AG20443 (cell line): Measurements from ENCODE around the gene GPR157.
"Not testable (repeated sequence)": the region's sequence is repeated elsewhere in the genome, so short reads cannot be mapped to it uniquely, and the experiment has no call there.

ENCODE experiments used
- DNase-seq: peaks from one replicate; pipeline ENCODE4 v3.0.0; 2012; ENCODE audit warnings: low spot score, mixed read lengths

GPR157 gene, protein sequence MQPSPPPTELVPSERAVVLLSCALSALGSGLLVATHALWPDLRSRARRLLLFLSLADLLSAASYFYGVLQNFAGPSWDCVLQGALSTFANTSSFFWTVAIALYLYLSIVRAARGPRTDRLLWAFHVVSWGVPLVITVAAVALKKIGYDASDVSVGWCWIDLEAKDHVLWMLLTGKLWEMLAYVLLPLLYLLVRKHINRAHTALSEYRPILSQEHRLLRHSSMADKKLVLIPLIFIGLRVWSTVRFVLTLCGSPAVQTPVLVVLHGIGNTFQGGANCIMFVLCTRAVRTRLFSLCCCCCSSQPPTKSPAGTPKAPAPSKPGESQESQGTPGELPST

DNA sequence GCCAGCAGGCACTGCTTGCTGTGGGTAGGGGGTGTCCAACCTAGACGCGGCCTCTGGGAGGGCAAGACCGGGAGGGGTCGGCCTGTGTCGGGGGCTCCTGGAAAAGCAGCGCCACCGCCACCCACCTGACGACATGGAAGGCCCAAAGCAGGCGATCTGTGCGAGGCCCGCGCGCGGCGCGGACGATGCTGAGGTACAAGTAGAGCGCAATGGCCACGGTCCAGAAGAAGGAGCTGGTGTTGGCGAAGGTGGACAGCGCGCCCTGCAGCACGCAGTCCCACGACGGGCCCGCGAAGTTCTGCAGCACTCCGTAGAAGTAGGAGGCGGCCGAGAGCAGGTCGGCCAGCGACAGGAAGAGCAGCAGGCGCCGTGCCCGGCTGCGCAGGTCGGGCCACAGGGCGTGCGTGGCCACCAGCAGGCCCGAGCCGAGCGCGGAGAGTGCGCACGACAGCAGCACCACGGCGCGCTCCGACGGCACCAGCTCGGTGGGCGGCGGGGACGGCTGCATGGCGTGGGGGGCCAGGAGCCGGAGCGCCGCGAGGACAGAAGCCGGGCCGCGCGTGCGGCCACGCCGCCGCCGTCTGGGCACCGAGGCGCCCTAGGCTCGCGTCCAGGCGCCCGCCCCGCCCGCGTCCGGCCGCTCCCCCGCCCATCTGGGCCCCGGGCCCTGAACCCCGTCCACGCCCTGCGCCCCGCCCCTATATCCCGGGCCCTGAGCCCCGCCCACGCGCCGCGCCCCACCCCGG lies at the start of gene GPR157:
TSS of gene GPR157 (minus strand) at position 583 of the 746 bp plus-strand sequence. CDS start at position 508, 75 bp downstream.
- peak; percentile 100 for DNase-seq

DNA sequence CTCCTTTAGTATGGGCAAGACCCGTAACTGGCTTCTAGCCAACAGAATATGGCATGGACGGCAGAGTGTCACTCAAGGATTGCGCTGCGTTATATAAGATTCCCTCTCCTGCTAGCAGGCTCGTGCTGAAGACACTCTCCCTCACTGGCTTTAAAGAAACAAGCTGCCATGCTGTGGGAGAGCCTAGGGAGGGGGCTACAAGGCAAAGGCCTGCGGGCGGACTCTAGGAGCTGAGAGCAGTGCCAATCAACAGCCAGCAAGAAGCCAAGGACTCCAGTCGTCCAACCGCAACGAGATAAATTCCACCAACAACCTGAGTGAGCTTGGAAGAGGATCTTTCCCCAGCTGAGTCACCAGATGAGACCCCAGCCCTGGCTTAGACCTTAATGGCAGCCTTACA lies 45.9 kb upstream of the GPR157 start:
- no peak for DNase-seq

DNA sequence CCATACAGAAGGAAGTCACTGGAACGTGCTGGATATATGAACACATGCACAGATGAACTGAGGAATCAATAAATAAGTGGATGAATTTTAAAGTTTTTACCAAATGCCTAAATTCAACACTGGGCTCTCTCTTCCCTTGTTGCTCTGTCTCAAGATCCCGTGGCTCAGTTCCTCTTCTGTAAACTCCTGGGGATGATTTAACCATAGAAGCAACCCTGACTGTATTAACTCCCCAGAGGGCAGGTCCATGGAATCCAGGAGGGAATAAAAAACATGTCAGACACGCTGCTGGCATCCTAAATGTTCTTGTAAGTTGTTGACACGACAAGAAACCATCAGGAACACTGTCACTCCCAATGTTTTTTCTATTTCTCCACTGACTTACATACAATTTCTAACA lies 45.3 kb upstream of the GPR157 start:
- DNase-seq: no peak

DNA sequence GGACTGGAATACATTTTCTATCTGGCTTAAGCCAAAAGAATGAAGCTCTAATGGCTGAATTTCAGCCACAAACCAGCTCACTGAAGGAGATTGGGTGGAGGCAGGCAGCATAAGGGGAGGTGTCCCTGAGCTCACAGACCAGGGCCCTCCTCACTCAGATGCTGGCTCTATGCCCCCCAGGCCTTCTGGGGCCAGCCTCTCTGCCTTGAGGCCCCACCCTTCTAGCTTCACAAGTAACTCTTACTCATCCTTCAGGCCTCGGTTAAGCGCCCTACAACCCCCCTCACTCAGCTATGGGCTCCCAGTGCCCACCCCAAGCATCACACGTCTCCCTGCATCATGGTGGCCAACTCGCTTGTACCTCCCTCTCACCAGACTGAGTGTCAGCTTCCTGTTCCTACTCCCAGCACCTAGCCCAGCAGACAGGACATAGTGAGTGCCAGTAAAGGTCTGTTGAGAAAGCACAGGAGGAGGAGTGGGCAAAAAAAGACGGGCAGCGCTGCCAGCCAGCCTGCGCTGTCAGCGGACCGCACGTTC lies 40.8 kb upstream of the GPR157 start:
- DNase-seq: no peak

DNA sequence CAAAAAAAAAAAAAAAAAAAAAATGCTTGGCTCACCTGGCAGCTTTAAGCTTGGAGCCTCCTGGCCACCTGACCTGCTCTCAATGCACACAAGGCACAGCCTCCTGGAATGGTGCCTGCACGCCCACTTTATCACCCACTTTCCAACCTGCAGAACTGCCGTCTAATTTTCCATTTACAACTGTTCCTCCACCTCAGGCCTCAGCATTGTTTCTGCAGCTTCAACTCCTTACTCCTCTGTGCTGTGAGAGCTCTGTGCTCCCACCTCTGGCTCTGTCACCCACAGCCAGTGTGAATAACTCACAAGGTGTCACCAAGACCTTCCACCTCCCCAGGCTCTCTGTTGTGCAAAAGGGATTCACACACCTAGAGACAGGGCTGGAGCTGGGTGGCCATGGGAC lies 38.7 kb upstream of the GPR157 start:
- DNase-seq: no peak

DNA sequence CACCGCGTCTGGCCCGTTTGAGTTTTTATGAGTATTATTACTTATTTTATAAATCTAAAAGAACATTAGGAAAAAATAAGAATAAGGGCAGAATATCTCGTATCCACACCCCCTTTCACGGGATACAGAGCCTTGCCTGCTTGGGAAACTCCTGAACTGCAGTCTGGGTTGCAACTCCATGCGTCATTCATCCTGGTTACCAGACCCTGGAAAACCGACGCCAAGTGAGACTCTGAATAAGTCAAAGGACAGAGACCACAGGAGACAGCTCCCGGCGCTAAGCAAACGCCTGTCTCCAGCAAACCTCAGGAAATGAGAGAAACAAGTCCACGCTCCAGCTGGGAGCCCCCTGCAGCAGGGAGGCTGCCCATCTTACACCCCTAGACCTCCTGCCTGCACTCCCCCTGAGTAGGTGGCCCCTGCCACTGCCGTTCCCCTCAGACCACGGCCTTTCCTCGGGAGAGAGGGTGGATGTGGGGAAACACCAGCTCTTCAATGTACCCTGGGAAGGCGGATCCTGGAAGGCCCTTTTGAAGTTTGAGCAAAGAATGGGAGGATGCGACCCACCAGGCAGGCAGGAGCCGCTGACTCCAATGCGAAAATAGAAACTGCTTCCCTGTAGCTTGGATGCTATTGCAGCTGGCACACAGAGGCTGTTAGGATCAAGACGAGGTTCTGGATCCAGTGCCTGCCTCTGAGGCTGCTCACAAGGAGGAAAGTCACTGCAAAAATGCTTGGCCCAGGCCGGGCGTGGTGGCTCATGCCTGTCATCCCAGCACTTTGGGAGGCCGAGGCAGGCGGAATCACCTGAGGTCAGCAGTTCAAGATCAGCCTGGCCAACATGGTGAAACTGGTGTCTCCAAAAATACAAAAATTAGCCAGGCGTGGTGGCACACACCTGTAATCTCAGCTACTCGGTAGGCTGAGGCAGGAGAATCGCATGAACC lies 37.7 kb upstream of the GPR157 start:
- peak; percentile 57 for DNase-seq

DNA sequence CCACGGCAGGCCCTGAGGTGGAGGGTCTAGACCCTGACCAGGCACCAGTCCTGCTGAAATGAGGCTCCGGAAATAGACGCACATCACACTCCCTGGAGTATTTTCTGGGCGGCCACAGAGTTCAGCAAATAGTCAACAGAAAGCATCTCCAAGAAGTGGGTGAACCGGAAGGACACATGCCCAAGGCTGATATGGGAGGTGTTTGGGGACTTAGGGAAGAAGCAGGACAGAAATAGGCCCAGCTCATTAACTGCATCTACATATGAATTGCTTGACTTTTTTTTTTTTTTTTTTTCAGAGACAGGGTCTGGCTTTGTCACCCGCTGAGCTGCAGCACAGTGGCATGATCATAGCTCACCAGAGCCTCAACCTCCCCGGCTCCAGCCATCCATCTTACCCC lies 36.5 kb upstream of the GPR157 start:
- no peak for DNase-seq

DNA sequence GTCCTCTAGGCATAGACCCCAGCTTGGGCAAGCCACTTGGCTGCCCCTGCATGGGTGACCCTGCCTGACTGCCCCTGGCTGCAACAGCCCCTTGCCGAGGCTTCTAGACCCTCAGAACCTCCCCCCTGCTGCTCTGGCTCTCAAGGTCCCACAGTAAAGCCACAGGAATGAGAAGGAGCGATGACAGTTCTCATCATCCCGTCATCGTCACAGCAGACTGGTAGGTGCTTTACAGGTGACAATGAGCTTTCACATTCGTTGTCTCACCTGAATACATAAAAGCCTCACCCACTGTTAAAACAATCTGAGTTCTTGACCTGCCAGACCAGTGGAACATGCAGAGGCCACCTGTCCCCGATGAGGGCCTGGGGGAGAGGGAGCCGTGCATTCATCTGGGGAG lies 36.0 kb upstream of the GPR157 start:
- DNase-seq: no peak

DNA sequence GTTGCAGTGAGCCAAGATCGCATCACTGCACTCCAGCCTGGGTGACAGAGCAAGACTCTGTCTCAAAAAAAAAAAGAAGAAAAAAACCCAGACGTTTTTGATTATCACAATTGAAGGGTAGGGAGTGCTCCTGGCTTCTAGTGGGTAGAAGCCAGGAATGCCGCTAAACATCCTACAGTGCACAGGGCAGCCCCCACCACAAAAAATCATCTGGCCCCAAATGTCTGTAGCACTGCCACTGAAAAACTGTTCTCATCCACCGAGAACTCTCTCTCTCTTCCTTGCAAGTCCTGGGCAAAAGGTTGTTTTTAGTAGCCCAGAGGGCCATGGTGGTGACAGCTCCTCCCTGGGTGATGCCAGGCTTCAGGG lies 35.6 kb upstream of the GPR157 start:
- no peak for DNase-seq

DNA sequence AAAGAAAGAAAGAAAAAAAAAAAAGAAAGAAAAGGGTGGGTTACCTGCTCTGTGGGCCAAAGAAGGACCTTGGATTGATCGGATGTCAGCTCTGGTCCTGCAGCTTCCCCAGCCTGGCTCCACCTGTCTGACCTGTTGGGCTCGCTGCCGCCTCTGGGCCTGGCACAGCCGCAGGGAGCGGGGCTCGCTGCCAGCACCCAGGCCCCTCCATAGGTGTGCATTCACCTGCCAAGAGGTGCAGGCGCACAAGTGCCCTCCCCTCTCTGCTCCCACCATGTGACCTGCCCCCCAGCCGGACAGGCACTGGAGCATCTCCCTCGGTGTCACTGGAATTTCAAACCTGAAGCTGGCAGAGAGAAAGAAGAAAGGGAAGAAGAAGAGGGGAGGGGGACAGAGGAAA lies 33.1 kb upstream of the GPR157 start:
- no peak for DNase-seq

DNA sequence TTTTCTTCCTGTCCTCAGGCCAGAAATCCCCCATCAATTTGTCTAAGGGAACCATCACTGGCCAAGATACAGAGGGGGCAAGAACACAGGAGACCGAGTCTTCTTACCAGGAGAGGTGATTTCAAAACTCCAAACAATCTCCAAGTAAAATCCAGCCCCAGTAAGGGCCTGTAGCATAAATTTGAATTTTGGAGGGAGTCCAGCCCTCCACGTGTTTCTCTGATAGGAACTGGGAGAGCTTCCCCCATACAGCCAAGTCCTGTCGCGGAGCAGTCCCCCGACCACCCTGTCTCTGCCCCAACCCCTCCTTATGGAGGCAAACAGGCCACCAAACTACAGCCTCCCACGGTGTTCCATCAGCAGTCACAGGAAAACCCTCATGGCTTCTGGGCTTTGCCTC lies 32.4 kb upstream of the GPR157 start:
- DNase-seq: no peak

DNA sequence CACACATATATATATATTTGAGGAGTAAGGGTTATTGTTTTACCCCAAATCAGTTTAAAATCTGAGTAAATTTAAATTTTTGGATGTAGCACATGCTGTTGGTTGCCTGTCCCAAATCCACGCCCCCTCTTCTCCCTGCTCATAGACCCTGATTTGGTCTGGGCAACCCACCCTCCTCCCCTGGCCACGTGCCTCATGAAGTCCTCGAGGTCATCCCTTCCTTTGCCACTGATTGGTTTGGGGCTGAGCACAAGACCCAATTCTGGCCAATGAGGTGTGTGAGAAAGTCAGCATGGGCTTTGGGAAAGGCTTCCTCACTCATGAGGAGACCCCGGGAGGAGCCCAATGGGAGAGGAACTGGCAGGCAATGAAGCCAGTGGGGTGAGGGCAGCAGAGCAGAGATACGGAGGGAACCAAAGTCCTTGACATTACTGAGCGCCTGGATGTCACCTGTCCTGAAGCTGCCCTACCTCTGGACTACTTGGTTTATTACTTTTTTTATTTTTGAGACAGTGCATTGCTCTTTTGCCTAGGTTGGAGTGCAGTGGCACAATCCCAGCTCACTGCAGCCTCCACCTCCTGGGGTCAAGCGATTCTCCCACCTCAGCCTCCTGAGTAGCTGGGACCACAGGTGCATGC lies 31.3 kb upstream of the GPR157 start:
- no peak for DNase-seq

DNA sequence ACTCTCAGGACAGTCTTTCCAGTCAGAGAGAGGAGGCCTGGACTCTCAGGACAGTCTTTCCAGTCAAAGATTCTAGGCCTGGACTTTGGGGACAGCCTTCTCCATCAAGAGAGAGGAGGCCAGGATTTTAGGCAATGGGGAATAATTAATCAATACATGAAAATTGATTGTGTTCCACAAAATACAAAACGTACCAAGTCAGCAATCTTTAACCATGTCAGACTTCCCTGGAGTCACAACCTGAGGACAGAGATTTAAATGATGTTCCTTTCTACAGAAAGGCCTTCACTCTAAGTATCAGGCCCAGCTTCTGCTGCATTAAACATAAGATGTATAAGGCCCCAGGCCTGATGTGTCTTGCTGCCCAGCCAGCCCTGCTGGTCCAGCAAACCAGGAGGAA lies 27.0 kb upstream of the GPR157 start:
- DNase-seq: no peak

DNA sequence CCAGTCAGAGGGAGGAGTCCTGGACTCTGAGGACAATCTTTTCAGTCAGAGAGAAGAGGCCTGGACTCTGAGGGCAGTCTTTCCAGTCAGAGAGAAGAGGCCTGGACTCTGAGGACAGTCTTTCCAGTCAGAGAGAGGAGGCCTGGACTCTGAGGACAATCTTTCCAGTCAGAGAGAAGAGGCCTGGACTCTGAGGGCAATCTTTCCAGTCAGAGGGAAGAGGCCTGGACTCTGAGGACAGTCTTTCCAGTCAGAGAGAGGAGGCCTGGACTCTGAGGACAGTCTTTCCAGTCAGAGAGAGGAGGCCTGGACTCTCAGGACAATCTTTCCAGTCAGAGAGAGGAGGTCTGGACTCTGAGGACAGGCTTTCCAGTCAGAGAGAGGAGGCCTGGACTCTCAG lies 26.5 kb upstream of the GPR157 start:
- DNase-seq: not testable (repeated sequence)

DNA sequence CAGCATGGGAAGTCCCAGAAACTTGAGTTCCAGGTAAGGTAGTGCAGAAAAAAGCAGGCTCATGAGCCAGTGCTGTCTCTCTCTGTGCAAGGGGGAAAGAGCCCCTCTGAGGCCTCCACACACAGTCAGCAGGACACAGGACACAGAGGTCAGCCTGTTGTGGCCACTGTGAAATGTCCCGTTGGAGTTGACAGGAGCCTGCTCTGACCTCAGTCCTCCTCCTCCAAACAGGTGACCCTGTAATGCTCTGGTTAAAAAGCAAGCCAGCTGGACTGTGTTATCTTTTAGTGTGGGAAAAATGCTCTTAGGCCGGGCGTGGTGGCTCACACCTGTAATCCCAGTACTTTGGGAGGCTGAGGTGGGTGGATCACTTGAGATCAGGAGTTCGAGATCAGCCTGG lies 24.2 kb upstream of the GPR157 start:
- DNase-seq: no peak

DNA sequence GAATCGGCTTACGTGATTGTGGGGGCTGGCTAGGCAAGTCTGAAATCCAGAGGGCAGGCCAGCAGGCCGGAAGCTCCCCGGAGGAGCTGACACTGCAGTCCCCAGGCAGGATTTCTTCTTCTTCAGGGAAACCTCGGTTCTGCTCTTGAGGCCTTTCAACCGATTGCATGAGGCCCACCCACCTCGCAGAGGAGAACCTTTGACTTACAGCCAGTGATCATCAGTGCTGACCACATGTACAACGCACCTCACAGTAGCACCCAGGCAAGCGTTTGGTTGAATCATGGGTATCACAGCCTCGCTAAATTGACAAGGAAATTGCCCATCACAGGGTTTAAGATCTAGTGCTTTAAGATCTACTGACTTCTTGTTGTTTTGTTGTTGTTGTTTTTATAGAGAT lies 23.6 kb upstream of the GPR157 start:
- DNase-seq: no peak

DNA sequence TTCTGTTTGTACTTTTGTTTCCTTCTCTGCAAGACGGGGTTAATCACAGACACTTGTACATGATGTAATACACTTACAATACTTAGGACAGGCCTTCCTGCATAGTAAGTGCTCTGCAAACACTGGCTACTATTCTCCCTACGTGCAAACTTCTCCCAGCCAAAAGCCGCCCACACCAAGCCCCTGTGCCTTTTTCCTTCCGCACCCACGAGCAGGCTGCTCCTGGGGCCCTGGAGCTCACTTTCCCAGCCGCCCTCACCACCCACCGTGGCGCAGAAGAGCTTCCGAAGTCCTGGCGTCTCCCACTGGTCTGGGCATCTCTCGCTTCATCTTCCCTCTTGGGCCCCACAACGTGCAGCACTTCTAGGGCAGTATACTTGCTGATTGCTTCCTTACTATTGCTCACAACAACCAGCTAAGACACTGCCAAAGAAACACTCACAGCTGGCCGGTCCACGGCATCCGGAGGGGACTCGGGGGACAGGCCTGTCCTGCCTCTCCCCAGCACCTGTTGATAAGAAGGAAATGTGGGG lies 22.5 kb upstream of the GPR157 start:
- DNase-seq: no peak

DNA sequence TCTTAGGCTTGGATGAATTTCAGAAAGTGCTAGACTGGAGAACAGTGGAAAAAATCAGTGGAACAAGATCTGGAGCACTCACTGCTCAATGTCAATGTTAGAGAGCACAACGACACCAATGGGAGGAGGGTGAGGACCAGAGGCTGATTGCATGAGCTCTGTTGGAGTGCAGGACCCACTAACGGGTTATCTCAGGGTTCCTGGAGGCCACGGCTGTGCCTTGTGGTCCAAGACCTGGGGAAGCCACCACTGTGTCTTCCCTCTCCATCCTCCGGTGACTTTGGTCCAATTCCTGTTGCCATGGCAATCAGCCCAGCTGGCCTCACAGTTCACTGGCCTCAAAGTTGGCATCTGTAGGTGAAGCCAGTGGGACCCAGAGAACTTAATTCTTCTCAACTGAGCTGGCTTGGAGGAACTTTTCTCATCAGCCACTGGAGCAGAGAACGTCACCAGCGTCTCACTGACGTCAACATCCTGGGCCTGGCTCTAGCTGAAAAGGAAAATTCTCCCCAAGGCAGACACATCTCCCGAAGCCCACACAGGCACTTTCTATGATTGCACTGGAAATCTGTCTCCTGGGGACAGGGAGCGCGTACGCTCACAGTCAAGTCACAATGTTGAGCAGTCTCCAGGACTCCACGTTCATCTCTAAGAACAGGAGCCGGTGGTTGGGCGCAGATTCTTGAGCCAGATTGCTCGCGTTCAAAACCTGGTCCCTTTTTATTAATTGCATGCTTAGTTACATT lies 21.9 kb upstream of the GPR157 start:
- DNase-seq: no peak

DNA sequence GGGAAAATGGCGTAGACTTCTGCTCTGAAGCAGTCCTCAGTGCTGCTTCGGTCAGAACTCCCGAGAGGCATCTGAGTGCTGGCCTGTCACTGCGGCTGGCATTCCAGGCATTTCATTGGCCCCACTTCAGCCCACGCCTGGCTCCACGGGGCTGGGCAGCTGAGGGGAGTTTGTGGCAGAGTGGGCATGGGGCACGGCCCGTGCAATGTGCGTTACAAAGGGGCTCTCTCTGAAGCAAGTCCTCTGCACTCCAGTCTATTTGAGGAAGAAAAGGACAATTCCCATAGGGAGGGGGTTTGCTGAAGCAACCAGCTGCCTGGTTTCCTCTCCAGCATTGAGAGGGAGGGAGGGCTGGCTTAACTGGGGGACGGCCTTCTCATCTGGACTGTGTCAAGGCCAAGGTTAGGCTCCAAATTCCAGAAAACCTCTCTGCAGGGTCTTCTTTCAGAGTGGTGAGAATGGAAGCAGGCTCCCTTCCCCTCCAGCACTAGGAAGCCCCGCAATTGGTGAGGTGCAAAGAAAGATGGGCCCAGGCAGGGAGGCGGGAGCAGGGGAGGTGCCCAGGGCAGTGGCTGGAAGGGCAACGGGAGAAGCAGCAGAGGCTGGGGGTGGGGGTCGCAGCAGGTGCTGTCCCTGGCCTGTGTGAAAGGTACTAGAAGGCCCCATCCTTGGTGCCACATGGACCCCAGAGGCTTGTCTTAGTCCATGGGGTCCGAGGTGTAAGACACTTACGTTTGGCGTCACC lies 21.1 kb upstream of the GPR157 start:
- no peak for DNase-seq

DNA sequence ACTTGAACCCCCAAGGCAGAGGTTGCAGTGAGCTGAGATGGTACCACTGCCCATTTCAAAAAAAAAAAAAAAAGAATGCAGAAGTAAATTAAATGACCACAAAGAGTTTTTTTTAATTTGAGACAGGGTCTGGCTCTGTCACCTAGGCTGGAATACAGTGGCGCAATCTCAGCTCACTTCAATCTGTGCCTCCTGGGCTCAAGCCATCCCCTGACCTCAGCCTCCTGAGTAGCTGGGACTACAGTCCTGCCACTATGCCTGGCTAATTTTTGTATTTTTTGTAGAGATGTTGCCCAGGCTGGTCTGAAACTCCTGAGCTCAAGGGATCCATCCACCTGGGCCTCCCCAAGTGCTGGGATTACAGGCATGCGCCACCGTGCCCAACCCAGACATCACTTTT lies 20.2 kb upstream of the GPR157 start:
- DNase-seq: no peak
